Neural progenitor cell (in vitro differentiated cells): ENCODE measurements around the gene FAM89B. TPM values are rescaled to one million over a fixed set of nuclear protein-coding genes. Genes with fewer than 3 reads are reported as not detected.

Experiments used
- DNase-seq: peaks from one replicate; pipeline ENCODE4 v3.0.0-alpha.2; 2016; ENCODE audit warnings: low spot score
- H2AFZ ChIP-seq: fragments of 200-600 bp; sonication (generic); replicated peaks from 2 replicates; pipeline ENCODE4 v1.6.1; 2016; ENCODE audit warnings: antibody characterized with exemption
- H3F3A ChIP-seq: fragments of 200-600 bp; sonication (generic); 2 replicates; pipeline ENCODE4 v1.6.1; 2016; ENCODE audit warnings: antibody characterized with exemption, low read depth
- H3K27ac ChIP-seq: fragments of 200-600 bp; sonication (generic); 2 replicates; pipeline ENCODE4 v1.5.1; 2016; ENCODE audit warnings: mild to moderate bottlenecking
- H3K27me3 ChIP-seq: fragments of 200-600 bp; sonication (generic); 2 replicates; pipeline ENCODE4 v1.6.1; 2016; ENCODE audit warnings: mild to moderate bottlenecking, moderate library complexity
- H3K36me3 ChIP-seq: fragments of 200-600 bp; sonication (generic); 2 replicates; pipeline ENCODE4 v1.5.1; 2016
- H3K4me1 ChIP-seq: fragments of 200-600 bp; sonication (generic); 2 replicates; pipeline ENCODE4 v1.6.1; 2016; ENCODE audit warnings: mixed run types
- H3K4me2 ChIP-seq: fragments of 200-600 bp; sonication (generic); 2 replicates; pipeline ENCODE4 v1.6.1; 2016
- H3K4me3 ChIP-seq: fragments of 200-600 bp; sonication (generic); 2 replicates; pipeline ENCODE4 v1.5.1; 2016
- H3K79me2 ChIP-seq: fragments of 200-600 bp; sonication (generic); 2 replicates; pipeline ENCODE4 v1.6.1; 2016; ENCODE audit warnings: low read depth
- H3K9ac ChIP-seq: fragments of 200-600 bp; sonication (generic); 2 replicates; pipeline ENCODE4 v1.6.1; 2016
- H3K9me3 ChIP-seq: fragments of 200-600 bp; sonication (generic); 2 replicates; pipeline ENCODE4 v1.5.1; 2016; ENCODE audit warnings: low read depth
- H4K20me1 ChIP-seq: fragments of 200-600 bp; sonication (generic); 2 replicates; pipeline ENCODE4 v1.6.1; 2016; ENCODE audit warnings: low read depth
- H3K27ac Mint-ChIP-seq: 3 replicates; pipeline ENCODE4 v1.8.0; 2021; ENCODE audit warnings: mixed read lengths
- H3K27me3 Mint-ChIP-seq: 2 replicates; pipeline ENCODE4 v1.8.0; 2022; ENCODE audit warnings: low read depth, mild to moderate bottlenecking, inconsistent platforms, moderate library complexity, mixed read lengths; ENCODE audit not compliant: insufficient read depth
- H3K36me3 Mint-ChIP-seq: 3 replicates; pipeline ENCODE4 v1.8.0; 2021; ENCODE audit warnings: mixed read lengths
- H3K4me1 Mint-ChIP-seq: 3 replicates; pipeline ENCODE4 v1.8.0; 2021; ENCODE audit warnings: mixed read lengths
- H3K4me3 Mint-ChIP-seq: 3 replicates; pipeline ENCODE4 v1.8.0; 2021; ENCODE audit warnings: mild to moderate bottlenecking, moderate library complexity, mixed read lengths
- H3K9me3 Mint-ChIP-seq: 3 replicates; pipeline ENCODE4 v1.8.0; 2020; ENCODE audit warnings: mixed read lengths
- EZH2 ChIP-seq: fragments of 200-600 bp; sonication (generic); IDR thresholded peaks from 2 replicates; pipeline ENCODE4 v1.6.1; 2017; ENCODE audit warnings: antibody characterized with exemption, mild to moderate bottlenecking, moderate library complexity
- EZH2phosphoT487 ChIP-seq: fragments of 200-600 bp; sonication (generic); IDR thresholded peaks from 2 replicates; pipeline ENCODE4 v1.6.1; 2017; ENCODE audit warnings: antibody characterized with exemption
- total RNA-seq: library from RNA; depleted of rRNA; stranded (reverse); fragments of >200 nt; gene quantifications from 2 replicates; pipeline ENCODE4 v1.2.3, GENCODE V29; 2015; ENCODE audit warnings: low replicate concordance
- TF ChIP-seq, protein P1 (sequence below): fragments of 200-600 bp; sonication (generic); IDR thresholded peaks from 2 replicates; pipeline ENCODE4 v1.5.1; 2017; ENCODE audit warnings: antibody characterized with exemption, mild to moderate bottlenecking

The FAM89B gene
- total RNA-seq, 1 donor from 2014 or later, result 11.7 TPM

DNA sequence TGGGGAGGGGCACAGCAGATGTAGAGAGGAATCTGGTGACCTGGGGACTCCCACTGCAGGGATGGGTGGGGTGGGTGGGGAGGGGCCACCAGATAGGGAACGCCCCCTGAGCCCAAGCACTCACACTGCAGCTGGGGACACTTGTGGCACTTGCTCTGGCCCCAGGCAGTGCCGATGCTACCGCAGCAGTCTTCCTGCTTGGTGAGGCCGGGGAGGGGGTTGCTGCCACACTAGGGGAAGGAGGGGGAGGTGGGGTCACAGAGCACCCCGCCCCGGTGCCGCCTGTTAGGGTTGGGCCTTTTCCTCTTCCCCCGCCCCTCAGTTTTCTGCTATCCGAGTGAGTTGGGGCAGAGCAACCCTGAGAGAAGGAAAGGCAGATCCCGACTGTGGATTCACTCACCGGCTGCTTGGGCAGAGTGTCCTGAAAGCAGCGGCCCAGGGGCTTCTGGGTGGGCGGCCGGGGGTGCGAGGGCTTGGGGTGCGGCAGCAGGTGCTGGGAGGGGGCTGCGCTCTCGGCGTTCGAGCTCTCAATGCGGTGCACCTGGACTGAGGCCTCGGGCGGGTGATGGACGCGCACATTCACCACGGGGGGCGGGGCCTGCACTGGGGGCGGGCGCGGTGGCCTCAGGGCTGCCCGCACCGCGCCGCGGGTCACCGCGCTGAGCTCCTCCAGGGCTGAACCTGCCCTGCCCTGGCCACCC is 18.9 kb upstream of the FAM89B start:
- H3K4me3 Mint-ChIP-seq, result no peak overlapping the region
- peaks cover 20% of the 10 kb centered on the region for H4K20me1 ChIP-seq

DNA sequence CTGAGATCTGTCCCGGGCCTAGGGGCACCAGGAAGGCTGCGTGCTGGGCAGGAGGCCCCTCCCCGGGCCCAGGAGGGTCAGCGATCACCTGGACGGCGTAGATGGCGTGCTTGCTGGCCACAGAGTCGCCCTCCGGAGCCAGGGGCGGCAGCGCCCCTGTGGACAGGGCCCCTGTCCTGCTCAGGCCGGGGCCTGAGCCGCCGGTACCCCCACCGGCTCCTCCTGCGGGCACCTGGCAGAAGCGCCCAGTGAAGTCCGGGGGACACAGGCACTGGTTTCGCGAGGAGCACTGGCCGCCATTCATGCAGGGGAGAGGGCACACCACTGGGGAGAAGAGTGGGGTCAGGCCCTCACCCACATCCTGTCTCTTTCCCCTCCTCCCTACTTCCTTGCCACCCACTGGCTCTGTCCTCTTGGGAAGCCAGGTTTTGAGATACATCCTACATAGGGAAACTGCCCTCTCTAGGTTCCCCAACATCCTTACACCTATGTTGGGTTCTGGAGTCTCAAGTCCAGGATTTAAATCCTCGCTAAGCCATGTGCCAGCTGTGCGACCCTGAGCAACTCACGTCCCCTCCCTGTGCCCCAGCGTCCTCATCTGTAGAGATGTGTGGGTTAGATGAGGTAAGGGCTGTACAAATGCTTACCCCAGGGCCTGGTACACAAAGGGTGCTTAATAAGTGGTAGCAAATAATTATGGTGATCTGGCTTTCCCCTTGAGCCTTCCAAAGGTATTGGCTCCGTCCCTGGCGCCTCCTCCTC is 18.1 kb upstream of the FAM89B start:
- Histone ChIP-seq H3K27me3 (peaks cover 96% of the 10 kb centered on the region), H3K4me1 (peaks cover 29% of the 10 kb centered on the region), H3K9ac (no peak overlapping the region), H3F3A (peaks cover 39% of the 10 kb centered on the region), H3K4me2 (peak overlapping the region; percentile 77), H2AFZ (no peak overlapping the region), H3K4me3 (peak overlapping the region; percentile 40), H3K9me3 (no peaks in the 10 kb centered on the region), H3K79me2 (no peaks in the 10 kb centered on the region), H4K20me1 (peaks cover 17% of the 10 kb centered on the region), H3K27ac (no peak overlapping the region), H3K36me3 (no peaks in the 10 kb centered on the region)
- Mint-ChIP-seq H3K27me3 (peaks cover 27% of the 10 kb centered on the region), H3K4me3 (peak overlapping the region; percentile 28), H3K36me3 (peaks cover 6% of the 10 kb centered on the region), H3K9me3 (no peaks in the 10 kb centered on the region), H3K4me1 (peaks cover 50% of the 10 kb centered on the region), H3K27ac (peak overlapping the region; percentile 33)
- DNase-seq, result no peak
- TF ChIP-seq EZH2 (peak; percentile 25), EZH2phosphoT487 (no peak)
- TF ChIP-seq, protein P1, sequence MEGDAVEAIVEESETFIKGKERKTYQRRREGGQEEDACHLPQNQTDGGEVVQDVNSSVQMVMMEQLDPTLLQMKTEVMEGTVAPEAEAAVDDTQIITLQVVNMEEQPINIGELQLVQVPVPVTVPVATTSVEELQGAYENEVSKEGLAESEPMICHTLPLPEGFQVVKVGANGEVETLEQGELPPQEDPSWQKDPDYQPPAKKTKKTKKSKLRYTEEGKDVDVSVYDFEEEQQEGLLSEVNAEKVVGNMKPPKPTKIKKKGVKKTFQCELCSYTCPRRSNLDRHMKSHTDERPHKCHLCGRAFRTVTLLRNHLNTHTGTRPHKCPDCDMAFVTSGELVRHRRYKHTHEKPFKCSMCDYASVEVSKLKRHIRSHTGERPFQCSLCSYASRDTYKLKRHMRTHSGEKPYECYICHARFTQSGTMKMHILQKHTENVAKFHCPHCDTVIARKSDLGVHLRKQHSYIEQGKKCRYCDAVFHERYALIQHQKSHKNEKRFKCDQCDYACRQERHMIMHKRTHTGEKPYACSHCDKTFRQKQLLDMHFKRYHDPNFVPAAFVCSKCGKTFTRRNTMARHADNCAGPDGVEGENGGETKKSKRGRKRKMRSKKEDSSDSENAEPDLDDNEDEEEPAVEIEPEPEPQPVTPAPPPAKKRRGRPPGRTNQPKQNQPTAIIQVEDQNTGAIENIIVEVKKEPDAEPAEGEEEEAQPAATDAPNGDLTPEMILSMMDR, result no peak

More for the DNA sequence above, 18.9 kb upstream of the FAM89B start:
- no peak for TF ChIP-seq EZH2phosphoT487
- TF ChIP-seq, protein P1, result no peak
- no peak for TF ChIP-seq EZH2
- H3K36me3 ChIP-seq, result no peaks in the 10 kb centered on the region
- H3K36me3 Mint-ChIP-seq, result peaks cover 6% of the 10 kb centered on the region
- peaks cover 22% of the 10 kb centered on the region for H3K4me1 ChIP-seq
- H3K4me1 Mint-ChIP-seq, result peaks cover 48% of the 10 kb centered on the region
- no peaks in the 10 kb centered on the region for H3K79me2 ChIP-seq
- H3K9me3 Mint-ChIP-seq, result no peaks in the 10 kb centered on the region
- H3K9me3 ChIP-seq, result no peaks in the 10 kb centered on the region
- H2AFZ ChIP-seq, result no peak overlapping the region
- H3K27me3 ChIP-seq, result peaks cover 97% of the 10 kb centered on the region
- peaks cover 37% of the 10 kb centered on the region for H3F3A ChIP-seq
- H3K27ac ChIP-seq, result no peak overlapping the region
- H3K27me3 Mint-ChIP-seq, result peaks cover 31% of the 10 kb centered on the region
- no peak overlapping the region for H3K9ac ChIP-seq
- peak overlapping the region; percentile 77 for H3K4me2 ChIP-seq
- DNase-seq, result peak; percentile 63
- H3K4me3 ChIP-seq, result peak overlapping the region; percentile 40
- H3K27ac Mint-ChIP-seq, result no peak overlapping the region

- H3F3A ChIP-seq, result peaks cover 46% of the 10 kb centered on the region
- no peak for DNase-seq
- H2AFZ ChIP-seq, result no peak overlapping the region
- H3K4me2 ChIP-seq, result no peak overlapping the region
- H3K9ac ChIP-seq, result no peak overlapping the region
- Mint-ChIP-seq H3K27ac (peak overlapping the region; percentile 69), H3K36me3 (peaks cover 6% of the 10 kb centered on the region), H3K4me3 (peak overlapping the region; percentile 28), H3K4me1 (peaks cover 57% of the 10 kb centered on the region), H3K27me3 (peaks cover 25% of the 10 kb centered on the region), H3K9me3 (no peaks in the 10 kb centered on the region)
- peaks cover 17% of the 10 kb centered on the region for H4K20me1 ChIP-seq
- TF ChIP-seq EZH2phosphoT487 (no peak), EZH2 (no peak)
- TF ChIP-seq, protein P1, result no peak
- no peaks in the 10 kb centered on the region for H3K9me3 ChIP-seq
- H3K36me3 ChIP-seq, result no peaks in the 10 kb centered on the region
- peaks cover 29% of the 10 kb centered on the region for H3K4me1 ChIP-seq
- H3K27me3 ChIP-seq, result peaks cover 96% of the 10 kb centered on the region
- H3K79me2 ChIP-seq, result no peaks in the 10 kb centered on the region
- no peak overlapping the region for H3K27ac ChIP-seq
- H3K4me3 ChIP-seq, result no peak overlapping the region
Observed at GRCh38 chr11:65554842-65555430, 17.4 kb upstream of the FAM89B start.
